Measurements from ENCODE around the gene CYP2F1.
"Not testable (repeated sequence)": the region's sequence is repeated elsewhere in the genome, so short reads cannot be mapped to it uniquely, and the experiment has no call there.

GRCh38 chr19:41102210-41102609 lies 12.0 kb upstream of the CYP2F1 start:
- not testable (repeated sequence) for TF ChIP-seq SMC3 (IDR thresholded peaks at IDR 0.05; ENCODE audit: borderline replicate concordance, low read length); ETV6 (conservative IDR thresholded peaks at IDR 0.05 in 1 of 2, IDR thresholded peaks at IDR 0.05 in 1 of 2; ENCODE audit: borderline replicate concordance in 1 of 2, low read depth in 1 of 2); TAF1 (IDR thresholded peaks at IDR 0.05; ENCODE audit: borderline replicate concordance, low read depth, low read length); POLR2A (IDR thresholded peaks at IDR 0.05; ENCODE audit: low read depth, low read length); EP300 (IDR thresholded peaks at IDR 0.05; ENCODE audit: borderline replicate concordance in 1 of 2, control insufficient read depth in 1 of 2, low read depth in 2 of 2, low read length in 2 of 2); MEF2A (IDR thresholded peaks at IDR 0.05; ENCODE audit: insufficient read depth, low read depth, low read length); BRCA1 (IDR thresholded peaks at IDR 0.05; ENCODE audit: low read depth, low read length); FOXM1 (IDR thresholded peaks at IDR 0.05; ENCODE audit: low read depth, low read length)
- TF ChIP-seq, protein P1, sequence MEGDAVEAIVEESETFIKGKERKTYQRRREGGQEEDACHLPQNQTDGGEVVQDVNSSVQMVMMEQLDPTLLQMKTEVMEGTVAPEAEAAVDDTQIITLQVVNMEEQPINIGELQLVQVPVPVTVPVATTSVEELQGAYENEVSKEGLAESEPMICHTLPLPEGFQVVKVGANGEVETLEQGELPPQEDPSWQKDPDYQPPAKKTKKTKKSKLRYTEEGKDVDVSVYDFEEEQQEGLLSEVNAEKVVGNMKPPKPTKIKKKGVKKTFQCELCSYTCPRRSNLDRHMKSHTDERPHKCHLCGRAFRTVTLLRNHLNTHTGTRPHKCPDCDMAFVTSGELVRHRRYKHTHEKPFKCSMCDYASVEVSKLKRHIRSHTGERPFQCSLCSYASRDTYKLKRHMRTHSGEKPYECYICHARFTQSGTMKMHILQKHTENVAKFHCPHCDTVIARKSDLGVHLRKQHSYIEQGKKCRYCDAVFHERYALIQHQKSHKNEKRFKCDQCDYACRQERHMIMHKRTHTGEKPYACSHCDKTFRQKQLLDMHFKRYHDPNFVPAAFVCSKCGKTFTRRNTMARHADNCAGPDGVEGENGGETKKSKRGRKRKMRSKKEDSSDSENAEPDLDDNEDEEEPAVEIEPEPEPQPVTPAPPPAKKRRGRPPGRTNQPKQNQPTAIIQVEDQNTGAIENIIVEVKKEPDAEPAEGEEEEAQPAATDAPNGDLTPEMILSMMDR (IDR thresholded peaks at IDR 0.05 in 2 of 3, conservative IDR thresholded peaks at IDR 0.05 in 1 of 3; ENCODE audit: control insufficient read depth in 2 of 3, extremely low read depth in 1 of 3, insufficient read depth in 1 of 3, low read depth in 3 of 3, low read length in 3 of 3), result not testable (repeated sequence)
